Epithelial cell of esophagus (primary cell): ENCODE data around the gene STK4.

Source experiments
- DNase-seq: peaks from one replicate; pipeline ENCODE4 v3.0.0; 2010; ENCODE audit warnings: low read depth
- H3K4me3 ChIP-seq: 2 replicates; pipeline ENCODE4 v1.5.1; 2011; ENCODE audit warnings: mild to moderate bottlenecking, low read length, control low read depth
- TF ChIP-seq, protein P1 (sequence below): IDR thresholded peaks from 2 replicates; pipeline ENCODE4 v1.5.1; 2011; ENCODE audit warnings: low read depth, mild to moderate bottlenecking, low read length, control low read depth, inconsistent platforms; ENCODE audit not compliant: insufficient read depth; ENCODE audit errors: missing control alignments

Gene STK4

DNA sequence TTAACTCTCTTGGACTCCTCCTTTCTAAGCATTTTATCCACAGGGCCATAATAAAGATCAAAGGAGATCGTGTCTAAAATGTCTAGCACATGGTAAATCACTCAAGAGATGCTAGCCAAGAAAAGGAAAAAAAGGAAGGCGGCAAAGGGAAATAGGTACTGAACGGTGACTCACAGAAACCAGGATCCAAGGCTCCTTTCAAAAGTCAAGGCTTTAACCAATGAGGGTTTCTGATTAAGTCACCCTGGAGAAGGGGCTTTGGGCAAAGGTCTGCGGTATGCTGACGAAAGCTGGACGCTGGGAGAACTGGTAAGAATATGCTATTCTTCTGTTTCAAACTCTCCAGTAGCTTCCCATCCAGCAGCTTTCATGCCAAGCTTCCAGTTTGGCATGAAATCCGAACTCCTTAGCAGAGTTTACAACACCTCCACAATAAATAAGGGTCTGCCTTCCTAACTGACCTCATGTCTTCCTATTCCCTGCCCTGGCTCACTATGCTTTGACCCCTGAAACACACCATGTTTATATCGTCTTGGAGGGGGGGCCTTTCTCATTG is 7.2 kb upstream of the STK4 start:
- TF ChIP-seq, protein P1, sequence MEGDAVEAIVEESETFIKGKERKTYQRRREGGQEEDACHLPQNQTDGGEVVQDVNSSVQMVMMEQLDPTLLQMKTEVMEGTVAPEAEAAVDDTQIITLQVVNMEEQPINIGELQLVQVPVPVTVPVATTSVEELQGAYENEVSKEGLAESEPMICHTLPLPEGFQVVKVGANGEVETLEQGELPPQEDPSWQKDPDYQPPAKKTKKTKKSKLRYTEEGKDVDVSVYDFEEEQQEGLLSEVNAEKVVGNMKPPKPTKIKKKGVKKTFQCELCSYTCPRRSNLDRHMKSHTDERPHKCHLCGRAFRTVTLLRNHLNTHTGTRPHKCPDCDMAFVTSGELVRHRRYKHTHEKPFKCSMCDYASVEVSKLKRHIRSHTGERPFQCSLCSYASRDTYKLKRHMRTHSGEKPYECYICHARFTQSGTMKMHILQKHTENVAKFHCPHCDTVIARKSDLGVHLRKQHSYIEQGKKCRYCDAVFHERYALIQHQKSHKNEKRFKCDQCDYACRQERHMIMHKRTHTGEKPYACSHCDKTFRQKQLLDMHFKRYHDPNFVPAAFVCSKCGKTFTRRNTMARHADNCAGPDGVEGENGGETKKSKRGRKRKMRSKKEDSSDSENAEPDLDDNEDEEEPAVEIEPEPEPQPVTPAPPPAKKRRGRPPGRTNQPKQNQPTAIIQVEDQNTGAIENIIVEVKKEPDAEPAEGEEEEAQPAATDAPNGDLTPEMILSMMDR: no peak
- DNase-seq: peak; percentile 60
- H3K4me3 ChIP-seq: peak overlapping the region; percentile 68

DNA sequence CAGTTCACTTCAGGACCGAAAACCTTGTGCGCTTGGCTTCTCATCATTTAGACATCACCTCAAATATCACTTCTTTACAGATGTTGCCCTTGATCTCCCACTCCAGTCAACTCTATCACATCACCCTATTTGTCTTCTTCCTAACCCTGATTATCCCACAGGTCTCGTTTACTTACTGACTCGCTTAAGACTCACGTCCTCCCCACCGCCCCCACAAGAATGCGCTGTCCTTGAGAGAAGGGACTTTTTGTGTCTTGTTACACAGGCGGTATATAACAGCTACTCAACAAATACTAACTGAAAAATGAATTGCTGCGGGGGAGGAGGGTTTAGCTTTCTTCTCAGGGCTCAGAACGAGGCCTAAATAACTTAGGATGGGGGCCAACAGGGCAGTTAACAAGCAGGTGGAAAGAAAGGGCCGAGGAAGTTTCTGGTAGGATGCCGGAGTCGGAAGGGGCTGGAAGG is 6.6 kb upstream of the STK4 start:
- H3K4me3 ChIP-seq: peak overlapping the region; percentile 68
- TF ChIP-seq, protein P1: no peak
- peak; percentile 88 for DNase-seq

DNA sequence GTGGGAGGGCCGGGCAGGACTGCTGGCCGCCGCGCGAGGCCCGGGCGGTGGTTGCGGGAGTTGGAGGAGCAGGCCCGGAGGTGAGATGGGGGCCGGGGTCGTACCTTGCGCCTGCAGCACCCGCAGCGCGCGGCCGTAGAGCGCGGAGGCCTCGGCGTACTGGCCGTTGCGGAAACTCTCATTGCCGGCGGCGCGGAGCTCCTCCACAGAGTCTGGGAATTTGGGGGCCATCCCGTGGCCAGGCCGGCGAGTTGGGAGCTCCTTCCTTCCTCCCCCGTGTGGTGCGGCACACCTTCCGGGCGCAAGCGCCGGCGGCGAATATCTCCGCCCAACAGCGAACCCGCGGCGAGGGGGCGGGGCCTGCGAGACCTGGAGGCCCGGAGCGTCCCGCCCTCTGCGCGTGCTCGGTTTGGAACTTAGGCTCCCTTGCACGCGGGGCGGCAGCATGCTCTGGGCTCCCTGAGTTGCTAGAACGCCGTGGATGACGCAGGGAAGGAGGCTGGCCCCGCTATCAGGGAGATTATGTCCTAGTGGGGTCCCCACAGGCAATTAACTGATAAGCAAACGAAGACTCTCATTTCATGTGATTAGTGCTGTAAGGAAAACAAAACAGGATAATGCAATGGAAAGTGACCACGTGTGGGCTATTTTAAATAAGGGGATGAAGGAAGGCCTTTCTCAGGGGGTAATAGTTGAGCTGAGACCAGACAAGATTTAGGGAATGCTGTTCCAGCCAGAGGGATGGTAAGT is 6.0 kb upstream of the STK4 start, which contains the start of gene TOMM34:
TSS of gene TOMM34 (minus strand) at position 295 of the 750 bp plus-strand sequence. CDS start at position 231, 64 bp downstream.
- H3K4me3 ChIP-seq: peak within 1 kb of the TSS; percentile 68
- TF ChIP-seq, protein P1: no peak
- peak; percentile 94 for DNase-seq

DNA sequence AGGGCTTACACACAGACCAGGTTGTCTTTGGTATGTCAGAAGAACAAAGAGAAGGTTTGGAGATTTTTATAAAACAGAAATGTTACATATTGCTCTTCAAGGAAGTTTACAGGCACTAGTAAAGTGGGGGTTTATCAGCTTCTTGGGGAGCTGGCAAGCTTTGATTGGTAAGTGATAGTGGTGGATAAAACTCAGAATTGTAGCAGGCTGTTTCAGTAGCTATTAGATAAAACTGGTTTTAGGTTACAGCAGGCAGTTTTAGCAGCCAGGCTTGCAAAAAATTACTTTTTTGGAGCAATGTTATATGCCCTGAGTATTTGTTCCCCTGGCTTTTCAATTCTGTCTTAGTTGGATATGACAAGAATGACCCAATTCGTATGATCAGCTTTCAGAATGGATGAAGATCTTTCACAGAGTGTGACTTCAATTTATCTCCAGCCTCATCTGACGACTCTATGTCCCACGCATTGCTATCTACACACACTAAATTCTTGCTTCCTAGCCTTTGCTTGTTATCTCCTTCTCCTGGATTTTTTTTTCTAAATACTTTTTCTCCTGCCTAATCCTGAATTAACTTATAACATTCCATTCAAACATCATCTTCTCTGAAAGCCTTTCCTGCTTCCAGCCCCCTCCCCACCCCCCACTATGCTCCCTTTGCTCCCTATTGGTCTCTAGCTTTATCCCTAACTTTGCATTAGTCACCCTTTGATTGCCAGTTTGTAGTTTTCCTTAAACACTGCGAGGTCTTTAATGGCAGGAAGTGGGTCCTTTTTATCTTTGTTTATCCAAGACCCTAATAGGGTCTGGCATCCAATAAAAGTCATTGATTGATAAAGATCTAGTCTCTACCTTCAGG is 5.1 kb upstream of the STK4 start:
- H3K4me3 ChIP-seq: no peak overlapping the region
- no peak for DNase-seq
- TF ChIP-seq, protein P1: no peak

DNA sequence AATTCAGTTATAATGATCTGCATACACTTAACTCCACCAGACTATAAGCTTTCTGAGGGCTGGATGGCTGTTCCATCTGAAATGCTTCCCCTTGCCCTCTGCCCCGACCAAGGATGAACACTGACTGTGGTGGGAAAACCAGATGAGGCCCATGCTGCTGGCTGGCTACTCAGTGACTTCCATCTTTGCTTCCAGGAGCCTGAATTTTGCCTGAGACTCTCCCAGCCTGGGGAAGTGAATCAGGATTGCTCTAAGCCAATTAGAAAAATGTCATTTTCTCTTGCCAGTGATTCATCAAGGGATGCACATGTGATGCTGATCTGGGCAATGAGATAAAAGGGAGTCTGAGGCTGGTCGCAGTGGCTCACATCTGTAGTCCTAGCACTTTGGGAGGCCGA is 4.4 kb upstream of the STK4 start:
- no peak overlapping the region for H3K4me3 ChIP-seq
- TF ChIP-seq, protein P1: no peak
- DNase-seq: peak; percentile 59

DNA sequence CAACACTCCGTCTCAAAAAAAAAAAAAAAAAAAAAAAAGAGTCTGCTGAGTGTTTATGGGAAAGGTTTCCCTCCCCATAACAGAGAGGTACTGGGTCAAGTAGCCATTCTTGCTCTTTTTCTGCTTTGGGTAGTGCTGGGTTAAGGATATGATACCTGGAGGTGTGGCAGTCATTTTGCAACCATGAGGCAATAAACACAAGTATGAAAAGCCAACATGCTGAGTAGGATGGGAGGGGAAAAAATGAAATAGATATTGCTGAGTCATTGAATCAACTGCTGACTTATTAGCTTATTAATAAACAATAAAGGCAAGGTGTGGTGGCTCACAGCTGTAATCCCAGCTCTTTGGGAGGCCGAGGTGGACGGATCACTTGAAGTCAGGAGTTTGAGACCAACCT is 3.8 kb upstream of the STK4 start:
- DNase-seq: peak; percentile 64

More for the DNA sequence above, 3.8 kb upstream of the STK4 start:
- no peak overlapping the region for H3K4me3 ChIP-seq
- TF ChIP-seq, protein P1: no peak
